ENCODE results near the gene ANKRD34B. TPM values are rescaled to one million over a fixed set of nuclear protein-coding genes. Genes with fewer than 3 reads are reported as not detected.

Gene ANKRD34B
- total and polyA plus RNA-seq, 2 donors from 2014 or later: 1.5 TPM; not detected in 1

DNA sequence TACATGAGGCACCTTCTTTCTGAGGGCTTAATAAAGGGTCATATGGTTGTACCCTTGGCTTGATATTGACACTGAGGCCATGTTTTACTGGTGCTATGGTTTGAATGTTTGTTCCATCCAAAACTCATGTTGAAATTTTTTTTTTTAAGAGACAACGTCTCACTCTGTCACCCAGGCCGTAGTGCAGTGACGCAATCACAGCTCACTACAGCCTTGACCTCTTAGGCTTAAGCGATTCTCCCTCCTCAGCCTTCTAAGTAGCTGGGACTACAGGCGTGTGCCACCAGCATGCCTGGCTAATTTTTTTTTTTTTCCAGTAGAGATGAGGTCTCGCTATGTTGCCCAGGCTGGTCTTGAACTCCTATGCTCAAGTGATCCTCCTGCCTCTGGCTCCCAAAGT, 61.2 kb downstream of the ANKRD34B start:
- H3K4me3 ChIP-seq (ENCODE audit: low read length in 3 of 3): no peak overlapping the region

DNA sequence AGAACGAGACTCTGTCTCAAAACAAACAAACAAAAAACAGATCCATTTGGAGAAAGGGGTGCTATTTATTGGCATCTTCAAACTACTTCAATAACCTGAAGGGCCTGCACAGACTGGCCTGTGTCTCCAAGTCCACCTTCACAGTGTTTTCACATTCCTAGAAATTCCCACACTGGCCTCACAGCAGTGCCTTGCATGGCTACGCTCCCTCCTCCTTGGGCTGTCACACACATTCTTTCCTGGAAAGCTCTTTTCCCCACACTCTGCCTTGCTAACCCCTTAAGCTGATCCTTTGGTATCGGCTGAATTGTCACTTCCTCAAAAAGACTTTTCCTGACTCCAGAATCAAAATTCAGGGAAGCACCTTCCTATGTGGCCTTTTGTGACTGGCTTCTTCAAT, 62.4 kb downstream of the ANKRD34B start:
- intact Hi-C loops (cut with DNase I): no loop called here
- TF ChIP-seq, protein P1, sequence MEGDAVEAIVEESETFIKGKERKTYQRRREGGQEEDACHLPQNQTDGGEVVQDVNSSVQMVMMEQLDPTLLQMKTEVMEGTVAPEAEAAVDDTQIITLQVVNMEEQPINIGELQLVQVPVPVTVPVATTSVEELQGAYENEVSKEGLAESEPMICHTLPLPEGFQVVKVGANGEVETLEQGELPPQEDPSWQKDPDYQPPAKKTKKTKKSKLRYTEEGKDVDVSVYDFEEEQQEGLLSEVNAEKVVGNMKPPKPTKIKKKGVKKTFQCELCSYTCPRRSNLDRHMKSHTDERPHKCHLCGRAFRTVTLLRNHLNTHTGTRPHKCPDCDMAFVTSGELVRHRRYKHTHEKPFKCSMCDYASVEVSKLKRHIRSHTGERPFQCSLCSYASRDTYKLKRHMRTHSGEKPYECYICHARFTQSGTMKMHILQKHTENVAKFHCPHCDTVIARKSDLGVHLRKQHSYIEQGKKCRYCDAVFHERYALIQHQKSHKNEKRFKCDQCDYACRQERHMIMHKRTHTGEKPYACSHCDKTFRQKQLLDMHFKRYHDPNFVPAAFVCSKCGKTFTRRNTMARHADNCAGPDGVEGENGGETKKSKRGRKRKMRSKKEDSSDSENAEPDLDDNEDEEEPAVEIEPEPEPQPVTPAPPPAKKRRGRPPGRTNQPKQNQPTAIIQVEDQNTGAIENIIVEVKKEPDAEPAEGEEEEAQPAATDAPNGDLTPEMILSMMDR (IDR thresholded peaks at IDR 0.05; ENCODE audit: borderline replicate concordance, extremely low read depth, insufficient read depth): no peak
- Histone ChIP-seq H3K4me3 (ENCODE audit: low read length in 3 of 3) (no peak overlapping the region), H3K36me3 (ENCODE audit: control insufficient read depth in 2 of 3, insufficient read depth in 3 of 3, low read length in 3 of 3) (no peaks in the 10 kb centered on the region), H3K4me1 (ENCODE audit: control insufficient read depth in 2 of 3, insufficient read depth in 2 of 3, low read depth in 1 of 3, low read length in 3 of 3) (no peaks in the 10 kb centered on the region), H3K9ac (ENCODE audit: low read length in 3 of 3) (no peak overlapping the region), H3K27me3 (ENCODE audit: control insufficient read depth, insufficient read depth, low read length) (no peaks in the 10 kb centered on the region), H3K9me3 (ENCODE audit: control insufficient read depth in 2 of 3, insufficient read depth in 1 of 3, low read length in 3 of 3) (no peaks in the 10 kb centered on the region), H3K27ac (ENCODE audit: low read depth in 2 of 2, low read length in 2 of 2) (no peak overlapping the region)
- FAIRE-seq (no peak), DNase-seq (no peak)

More for the DNA sequence above, 61.2 kb downstream of the ANKRD34B start:
- FAIRE-seq (no peak), DNase-seq (no peak)
- Histone ChIP-seq H3K27me3 (ENCODE audit: control insufficient read depth, insufficient read depth, low read length) (no peaks in the 10 kb centered on the region), H3K9me3 (ENCODE audit: control insufficient read depth in 2 of 3, insufficient read depth in 1 of 3, low read length in 3 of 3) (no peaks in the 10 kb centered on the region), H3K27ac (ENCODE audit: low read depth in 2 of 2, low read length in 2 of 2) (no peak overlapping the region), H3K4me1 (ENCODE audit: control insufficient read depth in 2 of 3, insufficient read depth in 2 of 3, low read depth in 1 of 3, low read length in 3 of 3) (no peaks in the 10 kb centered on the region), H3K9ac (ENCODE audit: low read length in 3 of 3) (no peak overlapping the region), H3K36me3 (ENCODE audit: control insufficient read depth in 2 of 3, insufficient read depth in 3 of 3, low read length in 3 of 3) (no peaks in the 10 kb centered on the region)
- TF ChIP-seq, protein P1 (IDR thresholded peaks at IDR 0.05; ENCODE audit: borderline replicate concordance, extremely low read depth, insufficient read depth): no peak
- intact Hi-C loops (cut with DNase I): no loop called here

Other genes with a start within 250 kb of the ANKRD34B start
- 39.4 TPM for gene ZFYVE16, start 162.2 kb downstream of the ANKRD34B start, total RNA-seq
- 10.2 TPM for gene ZFYVE16, start 162.2 kb downstream of the ANKRD34B start, polyA plus RNA-seq (ENCODE audit: insufficient read depth, low read depth, low replicate concordance)
- gene FAM151B, start 82.2 kb downstream of the ANKRD34B start, total RNA-seq: 3.8 TPM
- gene FAM151B, start 82.2 kb downstream of the ANKRD34B start, polyA plus RNA-seq (ENCODE audit: insufficient read depth, low read depth, low replicate concordance): 1.8 TPM
- 22.1 TPM for gene MSH3, start 84.4 kb upstream of the ANKRD34B start, total RNA-seq
- gene MSH3, start 84.4 kb upstream of the ANKRD34B start, polyA plus RNA-seq (ENCODE audit: insufficient read depth, low read depth, low replicate concordance): 7.0 TPM
- 14.3 TPM for gene DHFR, start 84.7 kb upstream of the ANKRD34B start, total RNA-seq
- gene DHFR, start 84.7 kb upstream of the ANKRD34B start, polyA plus RNA-seq (ENCODE audit: insufficient read depth, low read depth, low replicate concordance): 13.7 TPM

Measured in kidney (tissue), 14 donors.